CD4-positive, alpha-beta T cell treated with Interleukin-15 for 1 hour (primary cell): ENCODE measurements around the gene NT5E.
"Not testable (repeated sequence)": the region's sequence is repeated elsewhere in the genome, so short reads cannot be mapped to it uniquely, and the experiment has no call there.

Source experiments
- DNase-seq: peaks from one replicate; pipeline ENCODE4 v3.0.0-alpha.2; 2020

Gene NT5E

DNA sequence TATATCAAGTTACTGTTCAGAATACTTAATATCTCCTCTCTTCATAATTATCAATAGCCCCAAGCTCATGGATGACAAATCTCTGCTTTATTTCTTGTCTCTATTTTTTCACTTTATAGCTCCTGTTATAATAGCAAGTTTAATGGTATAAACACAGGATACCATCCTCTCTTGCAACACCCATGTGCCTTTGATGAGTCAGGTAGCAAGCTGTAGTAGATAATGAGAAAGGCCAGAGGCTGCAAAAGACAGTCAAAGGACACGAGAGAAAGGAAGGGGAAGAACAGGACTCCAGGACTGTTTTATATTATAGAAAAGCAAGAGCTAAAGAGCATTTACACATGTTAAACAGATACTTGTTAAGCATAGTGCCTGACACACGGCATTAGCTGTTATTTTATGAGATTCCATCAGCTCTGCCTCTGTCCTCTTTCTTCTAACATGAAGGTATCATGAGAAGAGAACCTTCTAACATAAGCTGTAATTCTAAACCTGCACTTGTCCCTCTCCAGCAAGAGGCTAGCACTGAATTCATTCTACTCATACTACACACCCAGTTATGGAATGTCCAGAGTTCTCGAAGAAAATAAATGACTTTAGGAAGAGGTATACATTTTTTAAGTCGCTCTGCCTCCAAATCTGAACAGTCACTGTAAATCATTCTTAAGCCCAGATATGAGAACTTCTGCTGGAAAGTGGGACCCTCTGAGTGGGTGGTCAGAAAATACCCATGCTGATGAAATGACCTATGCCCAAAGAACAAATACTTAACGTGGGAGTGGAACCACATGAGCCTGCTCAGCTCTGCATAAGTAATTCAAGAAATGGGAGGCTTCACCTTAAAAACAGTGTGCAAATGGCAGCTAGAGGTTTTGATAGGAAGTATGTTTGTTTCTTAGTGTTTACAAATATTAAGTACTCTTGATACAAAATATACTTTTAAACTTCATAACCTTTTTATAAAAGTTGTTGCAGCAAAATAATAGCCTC is 45.0 kb downstream of the NT5E start:
- DNase-seq: no peak

DNA sequence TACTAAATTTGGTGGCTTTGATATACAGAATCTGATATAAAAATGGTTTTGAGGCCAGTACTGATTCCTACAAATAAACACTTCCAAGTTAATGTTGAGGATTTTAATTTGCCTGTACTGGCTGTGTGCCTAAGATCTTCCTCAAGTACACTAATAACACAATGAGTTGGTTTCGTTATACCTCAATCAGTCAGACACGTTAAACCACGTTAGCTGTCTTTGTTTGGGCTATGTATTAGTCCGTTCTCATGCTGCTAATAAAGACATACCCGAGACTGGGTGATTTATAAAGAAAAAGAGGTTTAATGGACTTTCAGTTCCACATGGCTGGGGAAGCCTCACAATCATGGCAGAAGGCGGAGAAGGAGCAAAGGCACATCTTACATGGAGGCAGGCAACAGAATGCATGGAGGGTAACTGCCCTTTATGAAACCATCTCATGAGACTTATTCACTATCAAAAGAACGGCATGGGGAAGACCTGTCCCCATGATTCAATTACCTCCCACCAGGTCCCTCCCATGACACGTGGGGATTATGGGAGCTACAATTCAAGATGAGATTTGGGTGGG is 46.2 kb downstream of the NT5E start:
- DNase-seq: no peak

DNA sequence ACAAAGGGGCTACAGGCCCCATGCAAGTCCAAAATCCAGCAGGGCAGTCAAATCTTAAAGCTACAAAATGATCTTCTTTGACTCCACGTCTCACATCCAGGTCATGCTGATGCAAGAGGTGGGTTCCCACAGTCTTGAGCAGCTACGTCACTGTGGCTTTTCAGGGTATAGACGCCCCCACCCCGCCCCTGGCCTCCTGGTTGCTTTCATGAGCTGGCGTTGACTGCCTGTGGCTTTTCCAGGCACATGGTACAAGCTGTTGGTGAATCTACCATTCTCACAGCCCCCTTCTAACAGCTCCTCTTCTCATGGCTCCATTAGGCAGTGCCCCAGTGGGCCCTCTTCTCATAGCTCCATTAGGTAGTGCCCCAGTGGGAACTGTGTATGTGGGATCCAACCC is 47.0 kb downstream of the NT5E start:
- no peak for DNase-seq

DNA sequence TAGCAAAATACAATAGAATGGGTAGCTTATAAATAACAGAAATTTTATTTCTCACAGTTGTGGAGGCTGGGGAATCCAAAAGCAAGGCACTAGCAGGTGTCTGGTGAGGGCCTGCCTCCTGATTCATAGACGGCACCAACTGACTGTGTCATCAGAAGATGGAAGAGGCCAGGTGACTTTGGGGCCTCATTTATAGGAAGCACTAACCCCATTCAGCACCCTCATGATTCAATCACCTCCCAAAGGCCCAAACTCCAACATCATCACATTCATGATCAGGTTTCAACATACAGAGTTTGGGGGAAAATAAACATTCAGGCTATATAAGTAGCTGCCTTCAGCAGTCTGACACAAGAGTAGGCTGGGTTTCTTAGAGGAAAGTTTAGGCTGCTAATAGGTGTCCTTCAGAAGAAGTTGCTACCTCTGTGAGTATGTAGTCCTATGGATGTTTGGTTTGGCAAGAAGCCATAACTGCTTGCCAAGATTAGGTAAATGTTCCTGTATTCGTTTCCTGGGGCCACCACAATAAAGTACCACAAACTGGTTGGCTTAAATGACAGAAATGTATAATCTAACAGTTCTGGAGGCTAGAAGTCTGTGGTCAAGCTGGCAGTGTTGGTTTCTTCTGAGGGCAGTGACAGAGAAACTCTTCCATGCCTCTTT is 48.8 kb downstream of the NT5E start:
- no peak for DNase-seq

DNA sequence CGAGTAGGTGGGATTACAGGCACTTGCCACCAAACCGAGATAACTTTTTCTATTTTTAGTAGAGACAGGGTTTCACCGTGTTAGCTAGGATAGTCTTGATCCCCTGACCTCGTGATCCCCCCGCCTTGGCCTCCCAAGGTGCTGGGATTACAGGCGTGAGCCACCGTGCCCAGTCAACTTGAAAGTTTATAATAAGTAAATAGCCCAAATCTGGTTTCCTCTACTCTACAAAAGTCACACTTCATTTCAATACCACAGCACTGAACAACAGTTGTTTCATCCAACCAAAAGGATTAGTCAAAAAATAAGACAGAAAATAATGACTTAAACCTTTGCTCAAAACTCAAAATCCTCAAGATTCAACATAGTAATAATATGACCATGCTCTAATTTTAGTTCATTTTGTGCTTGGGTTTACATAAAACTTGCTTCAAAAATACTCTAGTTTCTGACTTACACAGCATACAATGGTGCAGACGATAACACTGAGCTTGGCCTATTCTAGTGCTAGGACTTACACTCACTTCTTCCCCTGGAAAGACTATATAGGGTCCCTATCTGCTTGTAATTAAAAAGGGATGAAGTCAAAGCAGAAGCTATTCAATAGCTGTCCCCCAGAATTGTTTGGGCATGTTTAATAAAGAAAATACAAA is 56.7 kb downstream of the NT5E start:
- no peak for DNase-seq

DNA sequence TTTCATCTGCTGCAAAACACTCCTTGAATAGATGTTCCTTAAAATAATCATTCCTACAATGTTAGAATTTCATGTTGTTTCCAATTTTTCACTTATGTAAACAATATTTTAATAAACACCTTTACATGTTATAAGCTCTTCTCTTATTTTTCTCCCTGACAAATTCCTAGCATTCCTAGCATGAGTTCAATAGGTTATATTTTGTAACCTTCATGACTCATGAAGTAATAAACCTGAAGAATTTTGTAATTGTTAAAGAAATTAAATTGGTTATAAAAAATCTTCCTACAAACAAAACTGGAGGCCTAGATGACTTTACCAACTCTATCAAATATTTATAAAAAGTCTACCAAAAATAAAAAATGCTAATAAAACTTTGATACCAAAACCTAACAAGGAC is 66.3 kb downstream of the NT5E start:
- no peak for DNase-seq

DNA sequence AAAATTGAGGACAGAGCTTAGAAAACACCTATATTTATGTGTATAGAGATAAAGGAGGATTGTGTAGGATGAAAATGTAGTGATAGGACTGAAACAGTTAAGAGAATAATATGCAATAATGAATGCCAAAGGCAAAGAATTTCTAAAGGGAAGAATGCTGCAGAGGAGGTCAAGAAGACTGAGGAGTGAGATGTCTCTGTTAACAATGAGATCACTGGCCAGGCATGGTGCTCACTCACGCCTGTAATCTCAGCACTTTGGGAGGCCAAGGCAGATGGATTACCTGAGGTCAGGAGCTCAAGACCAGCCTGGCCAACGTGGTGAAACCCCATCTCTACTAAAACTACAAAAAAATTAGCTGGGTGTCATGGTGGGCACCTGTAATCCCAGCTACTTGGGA is 74.4 kb downstream of the NT5E start:
- not testable (repeated sequence) for DNase-seq

DNA sequence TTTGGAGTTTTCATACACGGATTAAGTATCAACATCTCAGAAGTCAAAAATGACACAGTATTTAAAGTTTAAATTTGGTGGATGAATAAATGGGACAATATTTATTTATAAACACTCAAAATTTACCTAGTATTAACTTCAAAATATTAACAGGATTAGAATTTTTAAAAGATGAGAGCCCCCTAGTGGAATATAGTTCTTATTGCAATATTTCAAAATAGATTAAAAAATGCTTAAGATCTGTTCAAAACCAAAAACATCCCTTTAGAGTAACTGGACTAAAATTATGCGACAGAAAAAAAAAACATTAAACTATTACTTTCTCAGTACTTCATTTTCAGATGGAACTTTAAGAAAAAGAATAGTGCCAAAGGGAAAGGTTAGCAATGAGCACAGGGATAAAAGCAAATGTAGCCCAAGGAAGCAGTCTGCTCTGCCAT is 87.2 kb downstream of the NT5E start:
- DNase-seq: no peak

DNA sequence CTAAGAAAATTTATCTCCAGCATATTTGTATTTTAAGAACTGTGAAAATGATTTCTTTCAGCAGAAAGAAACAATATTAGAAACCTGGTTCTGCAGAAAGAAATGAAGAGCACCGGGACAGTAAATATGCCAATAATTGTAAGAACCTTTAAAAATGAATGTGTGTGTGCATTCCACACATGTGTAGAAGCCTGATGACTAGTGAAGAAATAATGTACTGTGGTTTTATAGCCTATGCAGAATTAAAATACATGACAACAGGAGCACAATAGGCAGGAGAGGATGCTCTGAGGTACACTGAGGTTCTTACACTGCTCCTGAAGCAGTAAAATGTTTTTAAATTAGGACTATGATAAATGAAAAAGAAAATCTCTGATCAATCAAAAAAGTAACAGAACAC is 94.9 kb downstream of the NT5E start:
- DNase-seq: no peak
